Smooth muscle cell (in vitro differentiated cells): ENCODE results near the gene STN1. TPM values are rescaled to one million over a fixed set of nuclear protein-coding genes. Genes with fewer than 3 reads are reported as not detected.
A peak's percentile ranks its signal among the peaks of the same experiment; 100 is the strongest.

Experiments
- DNase-seq: peaks from one replicate; lab custom pipeline; 2025; ENCODE audit not compliant: unreplicated experiment; lab: John Stamatoyannopoulos, UW
- H2AFZ ChIP-seq: fragments of 200-600 bp; sonication (generic); 2 replicates; pipeline ENCODE4 v1.6.0; 2016; ENCODE audit warnings: antibody characterized with exemption, low read depth, mild to moderate bottlenecking
- H3F3A ChIP-seq: fragments of 200-600 bp; sonication (generic); 2 replicates; pipeline ENCODE4 v1.6.0; 2017; ENCODE audit warnings: antibody characterized with exemption, low read depth
- H3K27ac ChIP-seq: fragments of 200-600 bp; sonication (generic); 2 replicates; pipeline ENCODE4 v1.5.1; 2016; ENCODE audit warnings: low read depth, mild to moderate bottlenecking
- H3K27me3 ChIP-seq: fragments of 200-600 bp; sonication (generic); 2 replicates; pipeline ENCODE4 v1.6.1; 2016; ENCODE audit warnings: low read depth, mild to moderate bottlenecking
- H3K36me3 ChIP-seq: fragments of 200-600 bp; sonication (generic); 2 replicates; pipeline ENCODE4 v1.5.1; 2016; ENCODE audit warnings: low read depth
- H3K4me1 ChIP-seq: fragments of 200-600 bp; sonication (generic); 2 replicates; pipeline ENCODE4 v1.5.1; 2016; ENCODE audit warnings: low read depth
- H3K4me2 ChIP-seq: fragments of 200-600 bp; sonication (generic); 2 replicates; pipeline ENCODE4 v1.6.0; 2016; ENCODE audit warnings: mild to moderate bottlenecking
- H3K4me3 ChIP-seq: fragments of 200-600 bp; sonication (generic); 2 replicates; pipeline ENCODE4 v1.5.1; 2016; ENCODE audit warnings: mild to moderate bottlenecking
- H3K79me2 ChIP-seq: fragments of 200-600 bp; sonication (generic); 2 replicates; pipeline ENCODE4 v1.6.0; 2016; ENCODE audit warnings: low read depth, mild to moderate bottlenecking
- H3K9ac ChIP-seq: fragments of 200-600 bp; sonication (generic); 2 replicates; pipeline ENCODE4 v1.6.0; 2016; ENCODE audit warnings: low read depth
- H3K9me3 ChIP-seq: fragments of 200-600 bp; sonication (generic); replicated peaks from 2 replicates; pipeline ENCODE4 v1.5.1; 2016; ENCODE audit warnings: low read depth
- H4K20me1 ChIP-seq: fragments of 200-600 bp; sonication (generic); 2 replicates; pipeline ENCODE4 v1.6.0; 2016; ENCODE audit warnings: low read depth
- CTCF ChIP-seq: fragments of 200-600 bp; sonication (generic); IDR thresholded peaks from 2 replicates; pipeline ENCODE4 v1.5.1; 2017; ENCODE audit warnings: borderline replicate concordance, mild to moderate bottlenecking, antibody characterized with exemption; ENCODE audit not compliant: insufficient read depth, poor library complexity, severe bottlenecking
- WGBS: methylation state at CpG from one replicate; pipeline ENCODE4 v1.1.7; 2016; ENCODE audit warnings: low lambda C conversion rate; 5-methylcytosine and 5-hydroxymethylcytosine counted together
- polyA plus RNA-seq: library from polyadenylated mRNA; unstranded; fragments of >200 nt; fragmentation: Nextera tagmentation; extraction: Ambion mirVana; gene quantifications from 2 replicates; pipeline ENCODE4 v1.2.1, GENCODE V29; 2016
- total RNA-seq: library from RNA; depleted of rRNA; stranded (reverse); fragments of >200 nt; gene quantifications from 2 replicates; pipeline ENCODE4 v1.2.3, GENCODE V29; 2014

Gene STN1
- total and polyA plus RNA-seq, 2 experiments from 2014 or later: 34.9 to 38.6 TPM

- TF ChIP-seq CTCF: no peak
- peaks cover 8% of the 10 kb centered on the region for H3F3A ChIP-seq
- H3K4me1 ChIP-seq: peaks cover 12% of the 10 kb centered on the region
- peaks cover 4% of the 10 kb centered on the region for H3K9me3 ChIP-seq
- whole genome bisulfite sequencing: 80% methylated on average over 1 of the region's 1 CpG
- DNase-seq: no peak
- no peak overlapping the region for H3K9ac ChIP-seq
- H3K27me3 ChIP-seq: no peaks in the 10 kb centered on the region
- no peak overlapping the region for H2AFZ ChIP-seq
- H3K79me2 ChIP-seq: no peaks in the 10 kb centered on the region
- no peak overlapping the region for H3K4me2 ChIP-seq
- no peak overlapping the region for H3K27ac ChIP-seq
- H3K36me3 ChIP-seq: no peaks in the 10 kb centered on the region
- no peak overlapping the region for H3K4me3 ChIP-seq
- H4K20me1 ChIP-seq: no peaks in the 10 kb centered on the region
Measured at GRCh38 chr10:103868200-103868599, 49.8 kb downstream of the STN1 start.

- Histone ChIP-seq H3K36me3 (no peaks in the 10 kb centered on the region), H2AFZ (no peak overlapping the region), H3K27ac (no peak overlapping the region), H3K4me3 (no peak overlapping the region), H4K20me1 (no peaks in the 10 kb centered on the region), H3K9ac (no peak overlapping the region), H3K4me1 (no peaks in the 10 kb centered on the region), H3K4me2 (no peak overlapping the region), H3K79me2 (no peaks in the 10 kb centered on the region), H3K27me3 (no peaks in the 10 kb centered on the region), H3K9me3 (peaks cover 4% of the 10 kb centered on the region), H3F3A (peaks cover 7% of the 10 kb centered on the region)
- DNase-seq: no peak
- TF ChIP-seq CTCF: no peak
- 46% methylated on average over 1 of the region's 1 CpG for WGBS
Measured at GRCh38 chr10:103861505-103861904, 56.5 kb downstream of the STN1 start.

- TF ChIP-seq CTCF: peak; percentile 65
- Histone ChIP-seq H3K4me2 (no peak overlapping the region), H3K4me1 (peaks cover 4% of the 10 kb centered on the region), H3K9me3 (no peaks in the 10 kb centered on the region), H4K20me1 (no peaks in the 10 kb centered on the region), H3K27me3 (no peaks in the 10 kb centered on the region), H3K36me3 (no peaks in the 10 kb centered on the region), H3K27ac (no peak overlapping the region), H3K79me2 (peaks cover 7% of the 10 kb centered on the region), H3F3A (peaks cover 7% of the 10 kb centered on the region), H2AFZ (no peak overlapping the region), H3K4me3 (no peak overlapping the region), H3K9ac (no peak overlapping the region)
- WGBS: 62% methylated on average over 15 of the region's 15 CpGs
- no peak for DNase-seq
Measured at GRCh38 chr10:103859161-103860086, 58.6 kb downstream of the STN1 start.
